Osteoblast (primary cell): ENCODE measurements around the gene IPO9. TPM values are rescaled to one million over a fixed set of nuclear protein-coding genes. Genes with fewer than 3 reads are reported as not detected.

Experiments
- DNase-seq: peaks from one replicate; pipeline ENCODE4 v3.0.0; 2011; ENCODE audit warnings: low spot score, mixed read lengths; ENCODE audit not compliant: insufficient read length; ENCODE audit errors: missing footprints
- H2AFZ ChIP-seq: 2 replicates; pipeline ENCODE4 v1.6.0; 2011; ENCODE audit warnings: mild to moderate bottlenecking, low read length
- H3K27ac ChIP-seq: 2 replicates; pipeline ENCODE4 v1.5.1; 2011; ENCODE audit warnings: mild to moderate bottlenecking, low read depth, low read length, moderate library complexity
- H3K27me3 ChIP-seq: 2 replicates; pipeline ENCODE4 v1.6.0; 2012; ENCODE audit warnings: mild to moderate bottlenecking, control low read depth, inconsistent platforms, low read length, moderate library complexity; ENCODE audit not compliant: insufficient read depth
- H3K36me3 ChIP-seq: 2 replicates; pipeline ENCODE4 v1.5.1; 2011; ENCODE audit warnings: mild to moderate bottlenecking, low read length, control low read depth, moderate library complexity; ENCODE audit not compliant: insufficient read depth
- H3K4me1 ChIP-seq: 2 replicates; pipeline ENCODE4 v1.5.1; 2011; ENCODE audit warnings: mild to moderate bottlenecking, low read length, control low read depth, moderate library complexity; ENCODE audit not compliant: insufficient read depth
- H3K4me2 ChIP-seq: 2 replicates; pipeline ENCODE4 v1.6.0; 2011; ENCODE audit warnings: mild to moderate bottlenecking, low read length; ENCODE audit not compliant: insufficient read depth
- H3K4me3 ChIP-seq: fragments of 200-600 bp; sonication (generic); 3 replicates; pipeline ENCODE4 v1.5.1; 2012; ENCODE audit warnings: mild to moderate bottlenecking, low read length, inconsistent platforms; ENCODE audit not compliant: insufficient read depth
- H3K79me2 ChIP-seq: 2 replicates; pipeline ENCODE4 v1.6.0; 2012; ENCODE audit warnings: mild to moderate bottlenecking, low read length, control low read depth, inconsistent platforms; ENCODE audit not compliant: insufficient read depth
- H3K9me3 ChIP-seq: 2 replicates; pipeline ENCODE4 v1.5.1; 2011; ENCODE audit warnings: low read depth, low read length, control low read depth
- H4K20me1 ChIP-seq: 2 replicates; pipeline ENCODE4 v1.6.0; 2012; ENCODE audit warnings: mild to moderate bottlenecking, low read length, control low read depth; ENCODE audit not compliant: insufficient read depth
- CTCF ChIP-seq: IDR thresholded peaks from 2 replicates; pipeline ENCODE4 v1.5.1; 2011; ENCODE audit warnings: mild to moderate bottlenecking, low read depth, low read length, moderate library complexity; ENCODE audit errors: extremely low read depth
- total RNA-seq: library from RNA; depleted of rRNA; stranded (reverse); fragments of >200 nt; gene quantifications from 2 replicates; pipeline ENCODE4 v1.2.3, GENCODE V29; 2012

Gene IPO9
- total RNA-seq, 1 donor = 26.1 TPM

GRCh38 chr1:201895913-201896807 lies 67.2 kb downstream of the IPO9 start:
- Histone ChIP-seq H3K27ac (peak overlapping the region; percentile 2), H3K4me2 (peak overlapping the region; percentile 46), H2AFZ (no peak overlapping the region)

GRCh38 chr1:201896951-201897391 lies 68.0 kb downstream of the IPO9 start:
- Histone ChIP-seq H3K9me3 (no peaks in the 10 kb centered on the region), H3K27ac (peak overlapping the region; percentile 2), H3K27me3 (no peaks in the 10 kb centered on the region), H3K4me3 (no peak overlapping the region), H3K4me2 (no peak overlapping the region), H3K79me2 (no peaks in the 10 kb centered on the region), H2AFZ (no peak overlapping the region), H3K36me3 (peaks cover 18% of the 10 kb centered on the region), H4K20me1 (no peaks in the 10 kb centered on the region), H3K4me1 (peaks cover 27% of the 10 kb centered on the region)
- DNase-seq = peak; percentile 89
- peak; percentile 8 for TF ChIP-seq CTCF

More at GRCh38 chr1:201895913-201896807, 67.2 kb downstream of the IPO9 start:
- Histone ChIP-seq H3K79me2 (no peaks in the 10 kb centered on the region), H3K9me3 (no peaks in the 10 kb centered on the region), H3K27me3 (no peaks in the 10 kb centered on the region), H3K4me1 (peaks cover 25% of the 10 kb centered on the region), H3K36me3 (peaks cover 18% of the 10 kb centered on the region), H3K4me3 (no peak overlapping the region), H4K20me1 (no peaks in the 10 kb centered on the region)
- TF ChIP-seq CTCF = peak; percentile 94
- DNase-seq = peak; percentile 97

- H3K79me2 ChIP-seq = no peaks in the 10 kb centered on the region
- DNase-seq = no peak
- H3K4me3 ChIP-seq = no peak overlapping the region
- H3K9me3 ChIP-seq = no peaks in the 10 kb centered on the region
- H3K4me1 ChIP-seq = peaks cover 40% of the 10 kb centered on the region
- H3K4me2 ChIP-seq = no peak overlapping the region
- H3K27me3 ChIP-seq = no peaks in the 10 kb centered on the region
- H3K36me3 ChIP-seq = peaks cover 18% of the 10 kb centered on the region
- TF ChIP-seq CTCF = no peak
- H3K27ac ChIP-seq = no peak overlapping the region
- H4K20me1 ChIP-seq = no peaks in the 10 kb centered on the region
- no peak overlapping the region for H2AFZ ChIP-seq
These were observed 69.4 kb downstream of the IPO9 start for GRCh38 chr1:201898240-201898894.

- Histone ChIP-seq H2AFZ (no peak overlapping the region), H3K79me2 (no peaks in the 10 kb centered on the region), H3K4me1 (peaks cover 43% of the 10 kb centered on the region), H3K4me3 (no peak overlapping the region), H3K36me3 (peaks cover 18% of the 10 kb centered on the region), H3K27ac (no peak overlapping the region), H3K9me3 (no peaks in the 10 kb centered on the region), H4K20me1 (no peaks in the 10 kb centered on the region), H3K27me3 (no peaks in the 10 kb centered on the region), H3K4me2 (no peak overlapping the region)
- no peak for DNase-seq
- TF ChIP-seq CTCF = no peak
These were observed 70.0 kb downstream of the IPO9 start for GRCh38 chr1:201898992-201899391.
